Measurements from ENCODE around the gene SUSD4.

DNA sequence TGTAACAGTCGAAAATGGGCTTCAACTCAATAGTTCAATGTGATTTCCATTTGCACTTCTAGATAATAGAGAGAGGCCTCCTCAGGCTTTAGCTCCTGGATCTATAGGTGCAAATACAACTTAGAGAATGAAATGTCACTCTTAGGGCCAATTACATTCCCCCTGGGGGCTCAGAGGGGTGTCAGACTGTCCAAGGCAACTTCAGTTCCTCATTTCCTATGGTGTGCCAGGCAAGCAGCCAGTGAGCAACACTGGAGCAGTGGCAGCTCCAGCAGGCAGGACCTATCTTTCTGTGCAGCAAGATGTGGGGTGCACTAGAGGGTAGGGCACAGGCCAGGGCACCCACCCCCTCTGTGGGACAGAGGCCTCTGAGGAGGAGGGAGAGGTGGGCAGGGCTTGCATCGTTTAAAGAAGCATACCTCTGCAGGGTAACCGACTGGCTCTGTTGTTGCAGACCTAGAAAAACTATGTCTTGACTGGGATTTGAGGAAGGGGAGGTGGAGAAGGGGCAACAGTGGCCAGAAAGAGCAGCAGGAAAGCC, 97.3 kb downstream of the SUSD4 start:
- TF ChIP-seq YY1 (IDR thresholded peaks at IDR 0.05; ENCODE audit: low read depth, low read length) (no peak), GATAD2B (conservative IDR thresholded peaks at IDR 0.05; ENCODE audit: low read depth) (no peak)

Measured in GM12878 (cell line).